H7 (cell line): ENCODE results near the gene UBQLN4. TPM values are rescaled to one million over a fixed set of nuclear protein-coding genes. Genes with fewer than 3 reads are reported as not detected.

Experiments used
- DNase-seq: peaks from one replicate; pipeline ENCODE4 v3.0.0; 2012
- H3K27me3 ChIP-seq: 2 replicates; pipeline ENCODE4 v1.6.0; 2011; ENCODE audit warnings: mild to moderate bottlenecking, low read length; ENCODE audit not compliant: control insufficient read depth, insufficient read depth
- H3K36me3 ChIP-seq: replicated peaks from 2 replicates; pipeline ENCODE4 v1.5.1; 2011; ENCODE audit warnings: low read length; ENCODE audit not compliant: control insufficient read depth, insufficient read depth
- H3K4me3 ChIP-seq: 2 replicates; pipeline ENCODE4 v1.5.1; 2011; ENCODE audit warnings: low read depth, mild to moderate bottlenecking, control low read depth, low read length, moderate library complexity; ENCODE audit not compliant: insufficient read depth
- total RNA-seq: library from RNA; depleted of rRNA; stranded (reverse); fragments of >200 nt; shearing (Covaris generic); gene quantifications from 2 replicates; pipeline ENCODE4 v1.2.3, GENCODE V29; 2014; rRNA removed

Gene UBQLN4
- total RNA-seq, 1 experiment from 2014 or later: 64.6 TPM

DNA sequence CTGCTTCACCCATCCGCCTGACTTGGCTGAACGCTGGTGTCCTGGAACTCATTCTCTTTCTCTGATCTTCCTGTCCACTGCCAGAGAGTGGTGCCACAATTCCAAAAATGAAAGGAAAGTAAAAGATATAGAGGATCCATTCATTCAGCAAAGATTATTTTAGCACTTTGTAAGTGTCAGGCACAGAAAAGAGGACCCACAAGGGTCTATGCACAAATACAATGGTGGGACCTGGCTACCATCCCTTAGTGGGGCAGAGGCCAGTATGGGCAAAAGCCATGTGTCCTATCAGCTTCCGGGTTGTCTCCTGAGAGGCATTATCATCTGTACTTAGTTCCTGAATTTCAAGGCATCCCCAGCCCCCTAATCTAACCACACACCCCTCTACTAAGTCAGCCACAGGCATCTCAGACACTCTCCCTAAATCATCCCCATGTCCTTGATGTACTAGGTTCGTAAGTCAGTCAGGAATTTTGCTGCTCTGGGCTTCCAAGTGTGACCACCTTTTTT lies 51.9 kb downstream of the UBQLN4 start:
- H3K27me3 ChIP-seq: no peaks in the 10 kb centered on the region
- H3K4me3 ChIP-seq: no peak overlapping the region
- no peak for DNase-seq

DNA sequence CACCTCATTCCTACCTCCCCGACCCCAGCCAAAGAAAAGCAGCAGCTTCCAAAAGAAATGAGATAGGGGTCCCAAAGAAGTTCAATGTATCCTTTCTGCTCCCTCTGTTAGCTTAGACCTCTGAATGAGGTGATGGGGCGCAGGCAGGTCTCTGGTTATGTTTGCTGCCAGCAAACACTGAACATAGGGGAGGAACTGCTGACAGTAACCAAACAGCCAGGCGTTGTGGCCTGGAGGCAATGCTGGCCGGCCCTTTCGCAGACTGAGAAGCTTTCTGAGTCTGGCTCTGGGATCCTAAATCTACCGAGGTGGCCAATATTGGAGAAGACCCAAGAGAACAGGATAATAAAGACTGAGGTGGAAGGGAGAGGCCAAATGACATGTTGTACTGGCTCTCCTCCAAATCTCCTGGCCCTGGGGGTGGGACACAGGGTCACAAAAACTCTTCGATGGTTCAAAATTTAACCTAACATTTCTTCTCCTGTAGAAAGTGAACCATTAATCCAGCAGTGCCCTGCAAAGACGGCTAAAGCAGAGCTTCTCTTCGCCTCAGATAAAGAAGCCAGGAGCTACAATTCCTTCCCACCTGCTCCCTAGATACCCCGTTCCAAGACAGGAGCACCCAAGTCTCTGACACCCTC lies 52.5 kb downstream of the UBQLN4 start:
- H3K4me3 ChIP-seq: no peak overlapping the region
- no peaks in the 10 kb centered on the region for H3K27me3 ChIP-seq
- no peak for DNase-seq
- H3K36me3 ChIP-seq: no peaks in the 10 kb centered on the region

More for the DNA sequence above, 51.9 kb downstream of the UBQLN4 start:
- no peaks in the 10 kb centered on the region for H3K36me3 ChIP-seq

DNA sequence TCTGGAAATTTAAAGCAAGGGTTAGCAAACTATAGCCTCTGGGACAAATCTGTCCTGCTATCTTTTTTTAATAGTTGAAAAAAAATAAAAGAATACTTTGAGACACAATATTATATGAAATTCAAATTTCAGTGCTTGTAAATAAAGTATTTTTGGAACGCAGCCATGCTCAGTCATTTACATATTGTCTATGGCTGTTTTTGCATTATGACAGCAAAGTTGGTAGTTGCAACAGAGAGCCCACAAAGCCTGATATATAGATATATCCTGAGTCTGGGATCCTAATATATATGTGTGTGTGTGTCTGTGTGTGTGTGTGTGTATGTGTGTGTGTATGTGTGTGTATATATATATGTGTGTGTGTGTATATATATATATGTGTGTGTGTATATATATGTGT lies 53.6 kb downstream of the UBQLN4 start:
- no peak for DNase-seq
- H3K4me3 ChIP-seq: no peak overlapping the region
- no peaks in the 10 kb centered on the region for H3K27me3 ChIP-seq
- H3K36me3 ChIP-seq: no peaks in the 10 kb centered on the region

DNA sequence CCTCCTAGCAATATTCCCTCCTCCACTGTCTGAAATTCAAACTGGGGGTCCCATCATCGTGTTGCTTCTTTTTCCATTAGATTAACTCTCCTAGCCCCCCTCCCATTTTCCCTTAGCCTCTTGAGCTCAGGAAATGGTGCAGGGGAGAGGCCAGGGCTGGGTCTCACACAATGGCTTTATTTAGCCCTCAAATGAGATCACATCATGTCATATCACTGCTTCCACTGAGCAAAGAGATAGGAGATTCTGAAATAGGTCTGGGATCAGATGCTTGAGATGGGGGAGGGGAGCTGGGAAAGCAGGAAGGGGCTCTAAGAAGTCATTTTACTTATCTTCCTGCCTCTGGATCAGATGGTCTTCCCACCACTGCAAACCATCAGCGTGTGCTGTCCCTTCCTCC lies 57.4 kb downstream of the UBQLN4 start:
- no peaks in the 10 kb centered on the region for H3K36me3 ChIP-seq
- DNase-seq: no peak
- H3K4me3 ChIP-seq: no peak overlapping the region
- H3K27me3 ChIP-seq: no peaks in the 10 kb centered on the region

DNA sequence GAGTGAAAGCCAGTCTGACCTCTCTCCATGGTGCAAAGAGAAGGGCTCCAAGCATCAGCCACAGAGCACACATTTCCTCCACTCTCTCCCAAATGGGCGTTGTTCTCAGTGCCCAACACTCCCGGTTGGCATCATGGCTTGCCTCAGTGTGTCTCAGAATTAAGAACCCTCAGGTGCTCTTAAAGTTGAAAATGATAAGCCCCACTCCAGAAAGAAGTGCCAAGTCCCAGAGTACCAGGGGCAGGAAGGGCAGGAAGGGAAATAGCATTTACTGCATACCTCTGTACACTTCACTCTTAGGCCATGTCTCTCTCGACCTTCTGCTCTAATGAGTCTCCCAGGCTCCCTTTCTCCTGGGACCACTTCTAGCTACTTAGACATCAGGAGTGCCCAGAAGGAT lies 60.0 kb downstream of the UBQLN4 start:
- Histone ChIP-seq H3K36me3 (no peaks in the 10 kb centered on the region), H3K27me3 (no peaks in the 10 kb centered on the region), H3K4me3 (no peak overlapping the region)
- no peak for DNase-seq

DNA sequence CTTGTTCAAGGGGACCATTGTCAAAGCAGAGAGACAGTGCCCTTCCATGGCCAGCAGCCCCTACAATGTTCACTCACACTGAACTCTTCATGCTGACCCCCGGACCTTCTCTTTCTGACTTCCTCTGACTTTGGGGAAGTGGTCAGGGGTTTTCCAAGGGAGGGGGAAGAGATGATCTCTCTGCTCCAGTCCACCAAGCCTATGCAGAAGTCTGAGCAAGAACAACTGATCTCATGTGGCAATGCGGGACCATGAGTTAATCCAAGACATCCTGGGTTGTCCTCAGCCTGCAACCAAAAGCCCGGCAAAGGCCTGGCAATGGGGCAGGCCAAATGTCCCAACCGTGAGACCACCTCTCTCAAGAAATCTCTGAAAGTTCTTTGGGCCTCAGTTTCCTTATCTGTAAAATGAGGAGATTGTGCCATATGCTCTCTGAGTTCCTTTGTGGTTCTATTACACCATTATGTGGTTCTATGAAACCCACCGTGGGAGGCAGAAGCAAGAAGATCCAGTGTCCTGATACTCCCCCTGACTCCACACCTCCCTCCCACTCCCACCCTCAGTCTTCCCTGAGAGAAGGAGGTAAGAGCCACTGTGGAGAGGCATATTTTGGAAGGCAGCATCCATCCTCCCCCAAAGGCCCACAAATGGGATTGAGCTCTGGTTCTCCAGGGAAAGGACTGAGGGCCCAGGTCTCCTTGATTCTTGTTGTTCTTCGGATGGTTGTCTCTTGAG lies 63.4 kb downstream of the UBQLN4 start:
- no peak for DNase-seq
- Histone ChIP-seq H3K27me3 (no peaks in the 10 kb centered on the region), H3K4me3 (no peak overlapping the region), H3K36me3 (no peaks in the 10 kb centered on the region)

DNA sequence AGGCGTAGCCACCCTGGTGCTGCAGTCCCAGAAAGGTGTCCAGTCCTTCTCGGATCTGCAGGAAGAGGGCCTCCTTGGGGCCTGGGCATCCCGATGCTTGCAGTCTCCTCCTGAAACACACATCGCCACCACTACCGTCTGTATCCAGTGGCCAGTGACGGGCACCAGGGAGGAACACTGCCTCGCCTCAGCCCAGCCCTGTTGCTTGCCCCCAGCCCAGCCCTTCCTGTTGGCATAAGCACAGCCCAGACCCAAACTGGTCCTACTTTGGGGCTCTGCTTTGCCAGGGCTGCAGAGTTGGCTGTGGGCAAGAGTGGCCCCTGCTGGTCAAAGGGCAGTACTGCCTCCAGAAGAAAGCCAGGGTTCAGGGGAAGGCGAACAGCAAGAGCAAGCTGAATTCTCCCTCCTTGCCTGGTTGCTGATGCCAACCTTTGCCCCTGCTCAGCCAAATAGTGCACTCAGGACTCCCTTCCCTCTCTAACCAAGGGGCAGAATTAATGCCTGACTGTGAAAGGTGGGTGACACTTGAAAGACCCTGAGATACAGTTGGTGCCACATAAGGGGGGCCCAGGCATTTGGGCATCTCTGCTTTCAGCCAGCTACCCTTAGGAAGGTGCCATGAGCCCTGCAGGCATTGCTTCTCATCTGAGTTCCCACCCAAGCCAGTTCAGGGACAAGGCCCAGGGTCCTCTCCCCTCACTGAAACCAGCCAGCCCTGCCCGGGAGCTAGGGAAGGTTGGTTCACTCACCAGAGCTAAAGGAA lies 64.2 kb downstream of the UBQLN4 start:
- Histone ChIP-seq H3K27me3 (no peaks in the 10 kb centered on the region), H3K36me3 (no peaks in the 10 kb centered on the region), H3K4me3 (no peak overlapping the region)
- DNase-seq: peak; percentile 85

Other genes starting within 250 kb of the UBQLN4 start
- 30.7 and 42.5 TPM in 2 replicates for gene GON4L, start 196.6 kb downstream of the UBQLN4 start, total RNA-seq
- 9.6 and 11.0 TPM in 2 replicates for gene SYT11, start 194.2 kb downstream of the UBQLN4 start, total RNA-seq
- 39.1 and 47.1 TPM in 2 replicates for gene RIT1, start 142.4 kb downstream of the UBQLN4 start, total RNA-seq
- gene KHDC4, start 119.4 kb downstream of the UBQLN4 start, total RNA-seq: 58.4 and 78.1 TPM in 2 replicates
- gene RXFP4, start 112.2 kb downstream of the UBQLN4 start, total RNA-seq: not detected in 2 replicates
- gene ARHGEF2, start 75.3 kb downstream of the UBQLN4 start, total RNA-seq: 97.1 and 104 TPM in 2 replicates
- 427 and 445 TPM in 2 replicates for gene SSR2, start 32.8 kb downstream of the UBQLN4 start, total RNA-seq
- gene LAMTOR2, start 984 bp upstream of the UBQLN4 start, total RNA-seq: 58.0 and 74.1 TPM in 2 replicates
- 18.3 and 27.6 TPM in 2 replicates for gene RAB25, start 7.4 kb upstream of the UBQLN4 start, total RNA-seq
- 52.7 and 65.2 TPM in 2 replicates for gene MEX3A, start 28.7 kb upstream of the UBQLN4 start, total RNA-seq
- 101 and 119 TPM in 2 replicates for gene LMNA, start 60.9 kb upstream of the UBQLN4 start, total RNA-seq
- 10.3 and 15.8 TPM in 2 replicates for gene SEMA4A, start 99.8 kb upstream of the UBQLN4 start, total RNA-seq
- gene SLC25A44, start 140.3 kb upstream of the UBQLN4 start, total RNA-seq: 31.9 and 33.2 TPM in 2 replicates
- gene PMF1, start 159.2 kb upstream of the UBQLN4 start, total RNA-seq: 286 and 290 TPM in 2 replicates
- 1.4 and 2.7 TPM in 2 replicates for gene BGLAP, start 188.4 kb upstream of the UBQLN4 start, total RNA-seq
- gene PAQR6, start 194.3 kb upstream of the UBQLN4 start, total RNA-seq: 6.1 and 11.5 TPM in 2 replicates
- 216 and 232 TPM in 2 replicates for gene SMG5, start 229.0 kb upstream of the UBQLN4 start, total RNA-seq
- gene TMEM79, start 230.5 kb upstream of the UBQLN4 start, total RNA-seq: 2.3 and 3.1 TPM in 2 replicates
- 106 and 120 TPM in 2 replicates for gene GLMP, start 241.9 kb upstream of the UBQLN4 start, total RNA-seq
- gene VHLL, start 245.5 kb upstream of the UBQLN4 start, total RNA-seq: not detected in 2 replicates